ENCODE data around the gene PTPRO. TPM values are rescaled to one million over a fixed set of nuclear protein-coding genes. Genes with fewer than 3 reads are reported as not detected.

PTPRO gene
- total and polyA plus RNA-seq, 10 of the 15 experiments (the other 5 are each of a cell fraction or from before 2014, with no cell fraction given): 1.2 to 5.3 (median 3.5) TPM

- H4K20me1 ChIP-seq (ENCODE audit: control insufficient read depth, insufficient read depth): no peaks in the 10 kb centered on the region
- H3K36me3 ChIP-seq (ENCODE audit: control insufficient read depth in 2 of 2, insufficient read depth in 2 of 2, low read length in 1 of 2): no peaks in the 10 kb centered on the region
- H3K9me3 ChIP-seq (replicated peaks; ENCODE audit: control insufficient read depth, insufficient read depth, low read length): no peaks in the 10 kb centered on the region
- intact Hi-C loops (cut with micrococcal nuclease; ENCODE audit: unreplicated experiment): no loop called here
- ChIA-PET SMC1A (ENCODE audit: uncharacterized antibody, unreplicated experiment) (no interaction called here), CTCF (interaction anchor here (0.7 to 1.3 kb wide), 2 partner anchors 17 to 24 kb away, joined by 3 to 4 read pairs; no protein-coding TSS in a partner anchor), RAD21 (ENCODE audit: unreplicated experiment) (no interaction called here), POLR2A (no interaction called here)
- no peak for FAIRE-seq
- no peak overlapping the region for H3K4me3 ChIP-seq
- DNase-seq (ENCODE audit: low read depth, low spot score): no peak
- no TSS peak for BruUV-seq (replicated peaks)
- no peak overlapping the region for H3K9ac ChIP-seq (ENCODE audit: control insufficient read depth, insufficient read depth, low read length)
- no peaks in the 10 kb centered on the region for H3K27me3 ChIP-seq (replicated peaks in 1 of 2; ENCODE audit: control insufficient read depth in 2 of 2, insufficient read depth in 2 of 2, low read length in 1 of 2)
- WGBS (ENCODE audit: insufficient coverage, insufficient replicate concordance, low lambda C conversion rate, missing lambda C conversion rate): 39% methylated on average over 3 of the region's 3 CpGs
- H3K27ac ChIP-seq (ENCODE audit: control insufficient read depth, insufficient read depth): no peak overlapping the region
- no peak overlapping the region for H3K4me2 ChIP-seq (ENCODE audit: control insufficient read depth, insufficient read depth)
- ATAC-seq: no peak
- no peak for TF ChIP-seq SUZ12 (IDR thresholded peaks at IDR 0.05; ENCODE audit: unreplicated experiment)
- TF ChIP-seq CTCF (IDR thresholded peaks at IDR 0.05 in 2 of 3, conservative IDR thresholded peaks at IDR 0.05 in 1 of 3; ENCODE audit: control insufficient read depth in 2 of 3, extremely low read depth in 1 of 3, insufficient read depth in 1 of 3, low read depth in 3 of 3, low read length in 3 of 3): no peak
- no peak for TF ChIP-seq EZH2 (IDR thresholded peaks at IDR 0.05; ENCODE audit: borderline replicate concordance, control insufficient read depth, low read depth, low read length)
- TF ChIP-seq NR2F1 (conservative IDR thresholded peaks at IDR 0.05): no peak
- in situ Hi-C loops (cut with MboI): no loop called here
- no peak overlapping the region for H2AFZ ChIP-seq (ENCODE audit: control insufficient read depth, low read depth, low read length)
- no peaks in the 10 kb centered on the region for H3K79me2 ChIP-seq (ENCODE audit: control insufficient read depth, insufficient read depth, low read length)
- no peaks in the 10 kb centered on the region for H3K4me1 ChIP-seq (ENCODE audit: control insufficient read depth, insufficient read depth, low read length)
Observed at GRCh38 chr12:15293731-15294130, 28.6 kb upstream of the PTPRO start.

- Histone ChIP-seq H3K9me3 (replicated peaks; ENCODE audit: control insufficient read depth, insufficient read depth, low read length) (no peaks in the 10 kb centered on the region), H3K4me2 (ENCODE audit: control insufficient read depth, insufficient read depth) (no peak overlapping the region), H4K20me1 (ENCODE audit: control insufficient read depth, insufficient read depth) (no peaks in the 10 kb centered on the region), H3K4me3 (no peak overlapping the region), H3K9ac (ENCODE audit: control insufficient read depth, insufficient read depth, low read length) (no peak overlapping the region), H3K36me3 (ENCODE audit: control insufficient read depth in 2 of 2, insufficient read depth in 2 of 2, low read length in 1 of 2) (no peaks in the 10 kb centered on the region), H2AFZ (ENCODE audit: control insufficient read depth, low read depth, low read length) (no peak overlapping the region), H3K4me1 (ENCODE audit: control insufficient read depth, insufficient read depth, low read length) (no peaks in the 10 kb centered on the region), H3K79me2 (ENCODE audit: control insufficient read depth, insufficient read depth, low read length) (no peaks in the 10 kb centered on the region), H3K27ac (ENCODE audit: control insufficient read depth, insufficient read depth) (no peak overlapping the region), H3K27me3 (replicated peaks in 1 of 2; ENCODE audit: control insufficient read depth in 2 of 2, insufficient read depth in 2 of 2, low read length in 1 of 2) (no peaks in the 10 kb centered on the region)
- FAIRE-seq: no peak
- no TSS peak for BruUV-seq (replicated peaks)
- in situ Hi-C loops (cut with MboI) (no loop called here), intact Hi-C loops (cut with micrococcal nuclease; ENCODE audit: unreplicated experiment) (no loop called here)
- POLR2A ChIA-PET: no interaction called here
- TF ChIP-seq HDAC6 (IDR thresholded peaks at IDR 0.05; ENCODE audit: unreplicated experiment): no peak
- TF ChIP-seq PKNOX1 (IDR thresholded peaks at IDR 0.05): no peak
- SMC1A ChIA-PET (ENCODE audit: uncharacterized antibody, unreplicated experiment): no interaction called here
- CTCF ChIA-PET: no interaction called here
- WGBS (ENCODE audit: insufficient coverage, insufficient replicate concordance, low lambda C conversion rate, missing lambda C conversion rate): 0% methylated on average over 2 of the region's 2 CpGs
- RAD21 ChIA-PET (ENCODE audit: unreplicated experiment): no interaction called here
- ATAC-seq: no peak
- no peak for DNase-seq (ENCODE audit: low read depth, low spot score)
Observed at GRCh38 chr12:15299947-15300346, 22.4 kb upstream of the PTPRO start.

Data from GM12878 (cell line).